HCT116 (cell line): Measurements from ENCODE around the gene HIP1. TPM values are rescaled to one million over a fixed set of nuclear protein-coding genes. Genes with fewer than 3 reads are reported as not detected.

Experiments used
- ATAC-seq: fragments of 200-7000 bp; cut with Tn5 transposase; 2 replicates; pipeline ENCODE4 v1.9.1; 2020; ENCODE audit warnings: mild to moderate bottlenecking, moderate library complexity
- BruUV-seq: library from RNA; stranded (reverse); fragments of 400-500 nt; replicated peaks from 2 replicates; lab custom pipeline; 2021; lab: Mats Ljungman, UMichigan
- CTCF ChIA-PET: fragments of 300-600 bp; sonication (Branson Sonifier 250); formaldehyde crosslinking; loops from one replicate; lab custom pipeline; 2021; ENCODE audit warnings: antibody characterized with exemption; lab: Charles Lee
- POLR2A ChIA-PET: fragments of 300-600, 350-600 bp; sonication (Branson Sonifier 250); formaldehyde crosslinking; loops from one replicate; lab custom pipeline; 2021; ENCODE audit warnings: antibody characterized with exemption; lab: Charles Lee
- RAD21 ChIA-PET, 2 experiments: fragments of 300-600 bp; sonication (Branson Sonifier 250); formaldehyde crosslinking; loops; one replicate each; lab custom pipeline; 2023; ENCODE audit warnings: low total read pairs in 2 of 2; ENCODE audit not compliant: uncharacterized antibody in 2 of 2, unreplicated experiment in 2 of 2, low non-redundant PET in 1 of 2; lab: Charles Lee
- DNase-seq: peaks from one replicate; pipeline ENCODE4 v3.0.0-alpha.2; 2010; ENCODE audit warnings: low read depth, low spot score
- H2AFZ ChIP-seq: fragments of 200-600 bp; shearing (Covaris generic), sonication (generic); 2 replicates; pipeline ENCODE4 v1.6.1; 2017; ENCODE audit warnings: low read depth, mixed run types, mixed read lengths, antibody characterized with exemption, low read length; ENCODE audit not compliant: poor library complexity, severe bottlenecking
- H3K27ac ChIP-seq: 2 replicates; pipeline ENCODE4 v1.5.1; 2012; ENCODE audit warnings: low read depth, low read length
- H3K27me3 ChIP-seq: fragments of 200-600 bp; sonication (generic); 2 replicates; pipeline ENCODE4 v1.6.1; 2016; ENCODE audit warnings: mixed run types, low read length, mixed read lengths; ENCODE audit not compliant: insufficient read depth
- H3K36me3 ChIP-seq, 2 experiments: fragments of 200-500 bp in 1 of 2; fragments of 200-600 bp in 1 of 2; sonication (Bioruptor generic) in 1 of 2; sonication (generic) in 1 of 2; 2 replicates each; pipeline versions ENCODE4 v1.5.1 to v1.6.1; 2014 to 2016; ENCODE audit warnings: low read length in 2 of 2, inconsistent platforms in 1 of 2, mixed read lengths in 1 of 2, mixed run types in 1 of 2; ENCODE audit not compliant: insufficient read depth in 2 of 2, control insufficient read depth in 1 of 2
- H3K4me1 ChIP-seq, 2 experiments: fragments of 200-600 bp in 1 of 2; sonication (generic) in 1 of 2; 2 replicates each; pipeline versions ENCODE4 v1.5.1 to v1.6.1; 2012 to 2017; ENCODE audit warnings: low read length in 2 of 2, inconsistent platforms in 1 of 2, mild to moderate bottlenecking in 1 of 2, mixed read lengths in 1 of 2, mixed run types in 1 of 2, moderate library complexity in 1 of 2; ENCODE audit not compliant: insufficient read depth in 2 of 2, control insufficient read depth in 1 of 2
- H3K4me2 ChIP-seq: fragments of 200-600 bp; sonication (generic); 2 replicates; pipeline ENCODE4 v1.6.1; 2017; ENCODE audit warnings: mixed run types, low read length, mixed read lengths
- H3K4me3 ChIP-seq, 2 experiments: fragments of 200-600 bp in 1 of 2; sonication (generic) in 1 of 2; replicated peaks in 1 of 2; 2 replicates each; pipeline ENCODE4 v1.5.1; 2011 to 2016; ENCODE audit warnings: low read length in 2 of 2, control low read depth in 1 of 2, low read depth in 1 of 2, mild to moderate bottlenecking in 1 of 2, mixed read lengths in 1 of 2, mixed run types in 1 of 2
- H3K79me2 ChIP-seq: fragments of 200-600 bp; sonication (generic); 2 replicates; pipeline ENCODE4 v1.6.1; 2017; ENCODE audit warnings: mild to moderate bottlenecking, mixed run types, low read length, moderate library complexity, mixed read lengths; ENCODE audit not compliant: insufficient read depth
- H3K9ac ChIP-seq: fragments of 200-600 bp; sonication (generic); 2 replicates; pipeline ENCODE4 v1.6.1; 2016; ENCODE audit warnings: low read length, mixed read lengths
- H3K9me2 ChIP-seq: fragments of 200-600 bp; sonication (generic), shearing (Covaris generic); 2 replicates; pipeline ENCODE4 v1.6.1; 2017; ENCODE audit warnings: mixed run types, mild to moderate bottlenecking, moderate library complexity; ENCODE audit not compliant: insufficient read depth
- H3K9me3 ChIP-seq, 2 experiments: fragments of 200-500 bp in 1 of 2; fragments of 200-600 bp in 1 of 2; sonication (Bioruptor generic) in 1 of 2; sonication (generic) in 1 of 2; 2 replicates each; pipeline ENCODE4 v1.6.1; 2014 to 2017; ENCODE audit warnings: low read length in 2 of 2, mixed read lengths in 2 of 2, inconsistent platforms in 1 of 2, low read depth in 1 of 2, mild to moderate bottlenecking in 1 of 2, mixed run types in 1 of 2, moderate library complexity in 1 of 2; ENCODE audit not compliant: control insufficient read depth in 1 of 2, insufficient read depth in 1 of 2
- H4K20me1 ChIP-seq: fragments of 200-600 bp; sonication (generic), shearing (Covaris generic); 2 replicates; pipeline ENCODE4 v1.6.1; 2017; ENCODE audit warnings: mixed run types, mild to moderate bottlenecking, moderate library complexity; ENCODE audit not compliant: insufficient read depth
- ATF3 ChIP-seq: IDR thresholded peaks from 2 replicates; pipeline ENCODE4 v1.6.1; 2012
- CTCF ChIP-seq, 3 experiments: fragments of 200-600 bp in 1 of 3; sonication (generic) in 1 of 3; IDR thresholded peaks in 2 of 3; conservative IDR thresholded peaks in 1 of 3; 2 replicates each; pipeline ENCODE4 v1.5.1; 2012 to 2017; ENCODE audit warnings: low read depth in 2 of 3, low read length in 2 of 3, antibody characterized with exemption in 1 of 3, borderline replicate concordance in 1 of 3, control low read depth in 1 of 3, mild to moderate bottlenecking in 1 of 3, mixed read lengths in 1 of 3, mixed run types in 1 of 3, moderate library complexity in 1 of 3; ENCODE audit not compliant: insufficient read depth in 1 of 3
- ELF1 ChIP-seq: IDR thresholded peaks from 2 replicates; pipeline ENCODE4 v1.6.1; 2012; ENCODE audit warnings: low read depth, borderline replicate concordance
- EZH2phosphoT487 ChIP-seq: fragments of 200-600 bp; IDR thresholded peaks from 2 replicates; pipeline ENCODE4 v1.6.1; 2018; ENCODE audit warnings: antibody characterized with exemption, borderline replicate concordance
- POLR2A ChIP-seq: IDR thresholded peaks from 2 replicates; pipeline ENCODE4 v1.7.0; 2011; ENCODE audit warnings: borderline replicate concordance; ENCODE audit not compliant: insufficient read depth, insufficient read length; ENCODE audit errors: extremely low read depth
- POLR2AphosphoS5 ChIP-seq: IDR thresholded peaks from 2 replicates; pipeline ENCODE4 v1.6.1; 2011; ENCODE audit warnings: mild to moderate bottlenecking, low read depth, low read length, moderate library complexity
- RAD21 ChIP-seq: IDR thresholded peaks from 2 replicates; pipeline ENCODE4 v1.6.1; 2012; ENCODE audit warnings: low read depth, mild to moderate bottlenecking
- REST ChIP-seq: IDR thresholded peaks from 2 replicates; pipeline ENCODE4 v1.6.1; 2012; ENCODE audit warnings: low read depth
- ZBTB33 ChIP-seq: IDR thresholded peaks from 2 replicates; pipeline ENCODE4 v1.6.1; 2011; ENCODE audit warnings: mild to moderate bottlenecking, low read length, moderate library complexity; ENCODE audit not compliant: insufficient replicate concordance; ENCODE audit errors: extremely low read depth
- ZFX ChIP-seq: fragments of 450-650 bp; IDR thresholded peaks from 2 replicates; pipeline ENCODE4 v1.6.1; 2017
- intact Hi-C: fragments of 100-400 bp; cut with micrococcal nuclease; formaldehyde crosslinking; loops from 2 replicates; pipeline ENCODE4 v1.10.0; 2022
- total RNA-seq: library from RNA; stranded (reverse); gene quantifications from one replicate; pipeline ENCODE4 v1.2.1, GENCODE V29; 2021; ENCODE audit not compliant: unreplicated experiment

The HIP1 gene
- total RNA-seq, 1 experiment from 2014 or later, result 22.1 TPM

- ChIA-PET CTCF (no interaction called here), RAD21 (no interaction called here)
- H3K27me3 ChIP-seq, result no peaks in the 10 kb centered on the region
- no peak for TF ChIP-seq RAD21
- TF ChIP-seq ELF1, result no peak
- TF ChIP-seq POLR2A, result no peak
- TF ChIP-seq REST, result no peak
- TF ChIP-seq, all 23 proteins: peak for 0
- no peaks in the 10 kb centered on the region for H3K9me3 ChIP-seq
- no peaks in the 10 kb centered on the region for H4K20me1 ChIP-seq
- H3K4me2 ChIP-seq, result no peak overlapping the region
- BruUV-seq, result no TSS peak
- intact Hi-C loops, result no loop called here
- H3K4me1 ChIP-seq, result no peaks in the 10 kb centered on the region
- H3K27ac ChIP-seq, result no peak overlapping the region
- H3K36me3 ChIP-seq, result peaks cover 3 to 4% of the 10 kb centered on the region in 2 experiments; a peak in 2 of 4 replicates
- no peak overlapping the region for H3K9ac ChIP-seq
- POLR2A ChIA-PET, result no interaction called here
- H3K4me3 ChIP-seq, result no peak overlapping the region
- DNase-seq (no peak), ATAC-seq (no peak)
- no peaks in the 10 kb centered on the region for H3K79me2 ChIP-seq
- H3K9me2 ChIP-seq, result no peaks in the 10 kb centered on the region
- no peak overlapping the region for H2AFZ ChIP-seq
Observed at GRCh38 chr7:75583255-75583654, 155.5 kb downstream of the HIP1 start.

GRCh38 chr7:75579899-75580298 is 158.8 kb downstream of the HIP1 start:
- ChIA-PET POLR2A (no interaction called here), RAD21 (no interaction called here), CTCF (no interaction called here)
- H3K4me2 ChIP-seq, result no peak overlapping the region
- no peaks in the 10 kb centered on the region; a peak in 2 of 4 replicates for H3K36me3 ChIP-seq
- no TSS peak for BruUV-seq
- no peak overlapping the region for H3K27ac ChIP-seq
- H4K20me1 ChIP-seq, result no peaks in the 10 kb centered on the region
- no peak overlapping the region for H3K9ac ChIP-seq
- ATAC-seq (no peak), DNase-seq (no peak)
- intact Hi-C loops, result no loop called here
- H3K4me1 ChIP-seq, result no peaks in the 10 kb centered on the region
- H3K27me3 ChIP-seq, result no peaks in the 10 kb centered on the region
- no peaks in the 10 kb centered on the region for H3K79me2 ChIP-seq
- H3K9me3 ChIP-seq, result no peaks in the 10 kb centered on the region
- H2AFZ ChIP-seq, result no peak overlapping the region
- no peak overlapping the region for H3K4me3 ChIP-seq
- no peaks in the 10 kb centered on the region for H3K9me2 ChIP-seq
- TF ChIP-seq CTCF (IDR thresholded peaks at IDR 0.05 in 2 of 3, conservative IDR thresholded peaks at IDR 0.05 in 1 of 3; ENCODE audit: borderline replicate concordance in 1 of 3, insufficient read depth in 1 of 3, low read depth in 2 of 3, low read length in 2 of 3), result no peak
- TF ChIP-seq ATF3, result no peak
- no peak for TF ChIP-seq ZFX
- TF ChIP-seq POLR2AphosphoS5, result no peak
- no peak for TF ChIP-seq ZBTB33
- TF ChIP-seq EZH2phosphoT487, result no peak
